ENCODE results near the gene LRRC2. TPM values are rescaled to one million over a fixed set of nuclear protein-coding genes. Genes with fewer than 3 reads are reported as not detected.

LRRC2 gene
- total and polyA plus RNA-seq, 2 donors (not counting 3 experiments of a cell fraction or from before 2014, with no cell fraction given), result 0.14 to 0.73 TPM

DNA sequence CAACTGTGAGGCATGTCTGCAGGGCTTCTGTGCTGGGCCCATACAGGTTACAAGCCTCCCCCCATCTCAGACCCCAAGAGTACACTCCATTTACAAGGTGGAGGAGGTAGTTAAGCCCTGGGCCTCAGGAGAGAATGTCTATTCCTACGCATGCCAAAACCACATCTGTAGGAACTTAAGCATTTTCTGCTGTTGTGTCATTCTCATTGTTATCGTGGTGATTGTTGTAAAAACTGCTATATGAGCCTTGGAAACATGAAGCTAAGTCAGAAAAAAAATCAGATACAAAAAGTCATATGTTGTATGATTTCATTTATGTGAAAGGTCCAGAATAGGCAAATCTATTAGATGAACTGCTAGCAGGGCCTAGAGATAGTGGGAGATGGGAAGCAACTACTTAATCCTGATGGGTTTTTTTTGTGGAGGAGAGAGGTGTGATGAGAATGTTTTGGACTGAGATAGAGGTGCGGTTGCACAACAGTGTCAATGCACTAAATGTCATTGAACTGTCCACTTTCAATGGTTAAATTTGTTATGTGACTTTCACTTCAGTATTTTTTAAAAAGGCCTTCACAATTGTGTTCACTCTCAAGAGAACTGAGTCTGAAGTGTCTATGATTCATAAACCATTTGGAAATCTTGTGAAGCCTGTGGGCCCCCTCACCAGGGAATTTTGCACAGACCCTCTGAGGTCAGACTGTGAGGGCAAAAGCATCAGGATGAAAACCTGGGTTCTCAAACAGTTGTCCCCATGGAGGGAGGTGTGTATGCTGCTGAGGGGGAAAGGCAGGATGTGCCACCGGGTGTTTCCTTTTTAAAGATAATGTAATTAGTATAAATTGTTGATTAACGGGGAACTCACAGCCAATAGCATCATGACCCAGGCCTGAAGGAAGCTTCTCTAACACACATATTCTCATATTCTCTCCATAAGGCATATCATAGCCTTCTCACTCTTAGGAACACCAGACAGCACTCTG is 65.2 kb downstream of the LRRC2 start:
- no peak overlapping the region for H3K27ac ChIP-seq (ENCODE audit: insufficient read depth, low read depth, low read length)
- no TSS peak for BruUV-seq (replicated peaks)
- peaks cover 12% of the 10 kb centered on the region for H3K4me1 ChIP-seq (ENCODE audit: control insufficient read depth, extremely low read depth, insufficient read depth, low read length)
- POLR2A ChIA-PET, result no interaction called here
- TF ChIP-seq CTCF (IDR thresholded peaks at IDR 0.05; ENCODE audit: extremely low read depth in 1 of 2, insufficient read depth in 1 of 2, low read depth in 1 of 2, low read length in 2 of 2) (no peak), FOS (IDR thresholded peaks at IDR 0.05; ENCODE audit: borderline replicate concordance, insufficient read depth, low read length) (no peak), EZH2 (IDR thresholded peaks at IDR 0.05; ENCODE audit: borderline replicate concordance, low read depth, low read length, severe bottlenecking) (no peak), MYC (IDR thresholded peaks at IDR 0.05; ENCODE audit: low read depth, low read length) (no peak), POLR2A (IDR thresholded peaks at IDR 0.05; ENCODE audit: low read depth, low read length) (no peak), GATA2 (IDR thresholded peaks at IDR 0.05; ENCODE audit: insufficient read depth, insufficient read length, low read depth, low read length) (no peak), POLR2AphosphoS5 (IDR thresholded peaks at IDR 0.05; ENCODE audit: insufficient read depth, low read depth, low read length) (no peak), JUN (IDR thresholded peaks at IDR 0.05; ENCODE audit: borderline replicate concordance, insufficient read depth, insufficient read length, low read depth) (no peak)
- TF ChIP-seq, protein P1, sequence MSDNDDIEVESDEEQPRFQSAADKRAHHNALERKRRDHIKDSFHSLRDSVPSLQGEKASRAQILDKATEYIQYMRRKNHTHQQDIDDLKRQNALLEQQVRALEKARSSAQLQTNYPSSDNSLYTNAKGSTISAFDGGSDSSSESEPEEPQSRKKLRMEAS (IDR thresholded peaks at IDR 0.05; ENCODE audit: insufficient read depth, insufficient read length), result no peak
- no peak overlapping the region for H3K4me3 ChIP-seq (replicated peaks in 1 of 3; ENCODE audit: insufficient read depth in 1 of 3, low read depth in 1 of 3, low read length in 3 of 3)
- no peaks in the 10 kb centered on the region for H3K27me3 ChIP-seq (ENCODE audit: control insufficient read depth in 2 of 2, insufficient read depth in 2 of 2, low read length in 2 of 2)
- H3K4me2 ChIP-seq (ENCODE audit: insufficient read depth, low read length), result no peak overlapping the region
- dilution Hi-C loops (cut with MboI; ENCODE audit: extremely low pct_ligation_motif_present, low sequenced_read_pairs), result no loop called here
- CTCF ChIA-PET, result interaction anchor here (1.6 to 5.4 kb wide), 3 partner anchors 12 to 128 kb away, joined by 4 to 43 read pairs (median 24); no protein-coding TSS in a partner anchor
- H4K20me1 ChIP-seq (replicated peaks; ENCODE audit: control insufficient read depth, extremely low read depth, insufficient read depth, low read length), result no peaks in the 10 kb centered on the region
- no peaks in the 10 kb centered on the region for H3K9me3 ChIP-seq (replicated peaks; ENCODE audit: control insufficient read depth, insufficient read depth, low read length)
- DNase-seq (ENCODE audit: low read depth, low spot score), result no peak
- no peaks in the 10 kb centered on the region for H3K9me1 ChIP-seq (replicated peaks; ENCODE audit: control insufficient read depth, extremely low read depth, insufficient read depth, low read length)
- FAIRE-seq, result no peak
- H3K9ac ChIP-seq (replicated peaks; ENCODE audit: extremely low read depth, insufficient read depth, low read length), result no peak overlapping the region
- H3K36me3 ChIP-seq (ENCODE audit: control insufficient read depth in 2 of 2, extremely low read depth in 1 of 2, insufficient read depth in 2 of 2, low read length in 2 of 2), result no peaks in the 10 kb centered on the region
- intact Hi-C loops (cut with micrococcal nuclease), result no loop called here
- peak overlapping the region; percentile 10 for H2AFZ ChIP-seq (ENCODE audit: low read depth, low read length)
- H3K79me2 ChIP-seq (ENCODE audit: control insufficient read depth, insufficient read depth, low read length), result no peaks in the 10 kb centered on the region
